CD14-positive monocyte (primary cell): ENCODE data around the gene NTRK1. TPM values are rescaled to one million over a fixed set of nuclear protein-coding genes. Genes with fewer than 3 reads are reported as not detected.
A peak's percentile ranks its signal among the peaks of the same experiment; 100 is the strongest.

Source experiments
- DNase-seq, 3 donors: peaks; one replicate each; pipeline ENCODE4 v3.0.0-alpha.2; 2011 to 2022
- H2AFZ ChIP-seq: 2 replicates; pipeline ENCODE4 v1.6.0; 2012; ENCODE audit warnings: mild to moderate bottlenecking, low read depth, low read length, inconsistent platforms; ENCODE audit not compliant: insufficient read depth, poor library complexity, severe bottlenecking
- H3K27ac ChIP-seq, 2 donors: 1 replicate in 1 of 2; 2 replicates in 1 of 2; pipeline ENCODE4 v1.5.1; 2012 to 2013; ENCODE audit warnings: low read length in 2 of 2, control low read depth in 1 of 2, inconsistent platforms in 1 of 2, low read depth in 1 of 2, mild to moderate bottlenecking in 1 of 2
- H3K27me3 ChIP-seq, 2 donors: one replicate each; pipeline versions ENCODE4 v1.6.0 to v1.6.1; 2011 to 2013; ENCODE audit warnings: low read length in 2 of 2; ENCODE audit not compliant: control insufficient read depth in 2 of 2, insufficient read depth in 2 of 2
- H3K36me3 ChIP-seq, 2 donors: replicated peaks in 1 of 2; 1 replicate in 1 of 2; 2 replicates in 1 of 2; pipeline versions ENCODE4 v1.5.1 to v1.6.1; 2012 to 2013; ENCODE audit warnings: low read length in 2 of 2, control low read depth in 1 of 2, inconsistent platforms in 1 of 2, mild to moderate bottlenecking in 1 of 2; ENCODE audit not compliant: insufficient read depth in 2 of 2, control insufficient read depth in 1 of 2
- H3K4me1 ChIP-seq, 2 donors: 1 replicate in 1 of 2; 2 replicates in 1 of 2; pipeline versions ENCODE4 v1.5.1 to v1.6.1; 2012 to 2013; ENCODE audit warnings: low read length in 2 of 2, control low read depth in 1 of 2, inconsistent platforms in 1 of 2, mild to moderate bottlenecking in 1 of 2, moderate library complexity in 1 of 2; ENCODE audit not compliant: insufficient read depth in 2 of 2, control insufficient read depth in 1 of 2
- H3K4me2 ChIP-seq: replicated peaks from 2 replicates; pipeline ENCODE3; 2012; ENCODE audit warnings: low read length, moderate library complexity, mild to moderate bottlenecking; ENCODE audit not compliant: poor library complexity, severe bottlenecking; ENCODE audit errors: extremely low read depth
- H3K4me3 ChIP-seq, 3 experiments: fragments of 200-600 bp in 1 of 3; sonication (generic) in 1 of 3; replicated peaks in 1 of 3; 1 replicate in 2 of 3; 2 replicates in 1 of 3; pipeline ENCODE4 v1.5.1; 2011 to 2013; ENCODE audit warnings: low read length in 3 of 3, mild to moderate bottlenecking in 3 of 3, control low read depth in 2 of 3, low read depth in 2 of 3, inconsistent platforms in 1 of 3, moderate library complexity in 1 of 3
- H3K79me2 ChIP-seq: 2 replicates; pipeline ENCODE4 v1.6.0; 2012; ENCODE audit warnings: mild to moderate bottlenecking, control low read depth, inconsistent platforms, low read length, moderate library complexity; ENCODE audit not compliant: insufficient read depth
- H3K9ac ChIP-seq: 2 replicates; pipeline ENCODE4 v1.6.0; 2017; ENCODE audit warnings: low read length, mild to moderate bottlenecking; ENCODE audit not compliant: insufficient read depth, poor library complexity, severe bottlenecking
- H3K9me3 ChIP-seq, 2 donors: replicated peaks in 1 of 2; 1 replicate in 1 of 2; 2 replicates in 1 of 2; pipeline versions ENCODE4 v1.5.1 to v1.6.1; 2012 to 2013; ENCODE audit warnings: low read length in 2 of 2, control low read depth in 1 of 2; ENCODE audit not compliant: control insufficient read depth in 1 of 2, insufficient read depth in 1 of 2
- H4K20me1 ChIP-seq: 2 replicates; pipeline ENCODE4 v1.6.0; 2012; ENCODE audit warnings: mild to moderate bottlenecking, low read length, control low read depth, moderate library complexity; ENCODE audit not compliant: insufficient read depth
- H3K27ac Mint-ChIP-seq, 7 donors: one replicate each; pipeline ENCODE4 v1.8.0; 2020; ENCODE audit warnings: mild to moderate bottlenecking in 7 of 7, mixed read lengths in 7 of 7, moderate library complexity in 6 of 7, inconsistent platforms in 2 of 7
- H3K27me3 Mint-ChIP-seq, 3 donors: one replicate each; pipeline ENCODE4 v1.8.0; 2021 to 2022; ENCODE audit warnings: low read depth in 3 of 3, mild to moderate bottlenecking in 3 of 3, mixed read lengths in 3 of 3, moderate library complexity in 3 of 3, inconsistent platforms in 1 of 3
- H3K36me3 Mint-ChIP-seq, 2 donors: one replicate each; pipeline ENCODE4 v1.8.0; 2020; ENCODE audit warnings: mixed read lengths in 2 of 2, inconsistent platforms in 1 of 2, mild to moderate bottlenecking in 1 of 2
- H3K4me1 Mint-ChIP-seq: one replicate; pipeline ENCODE4 v1.8.0; 2020; ENCODE audit warnings: mild to moderate bottlenecking, mixed read lengths
- H3K4me3 Mint-ChIP-seq, 2 donors: one replicate each; pipeline ENCODE4 v1.8.0; 2020; ENCODE audit warnings: mild to moderate bottlenecking in 2 of 2, mixed read lengths in 2 of 2, moderate library complexity in 1 of 2
- H3K9me3 Mint-ChIP-seq, 7 donors: one replicate each; pipeline ENCODE4 v1.8.0; 2020 to 2022; ENCODE audit warnings: mixed read lengths in 7 of 7, mild to moderate bottlenecking in 6 of 7, moderate library complexity in 6 of 7, inconsistent platforms in 2 of 7
- WGBS: methylation state at CpG from one replicate; pipeline ENCODE4 v1.1.5; 2013; ENCODE audit warnings: missing lambda C conversion rate; ENCODE audit not compliant: insufficient coverage; 5-methylcytosine and 5-hydroxymethylcytosine counted together
- intact Hi-C, 2 donors: fragments of 100-400 bp; cut with micrococcal nuclease; formaldehyde crosslinking; loops; one replicate each; pipeline versions ENCODE4 v1.15.0 to v1.15.1; 2023
- polyA plus RNA-seq, 3 donors: library from polyadenylated mRNA; depleted of rRNA in 1 of 3; unstranded in 2 of 3; stranded (reverse) in 1 of 3; fragments of 300-500 nt in 2 of 3; fragments of >200 nt in 1 of 3; fragmentation: Illumina TruSeq in 2 of 3; gene quantifications; 1 replicate in 2 of 3; 2 replicates in 1 of 3; pipeline ENCODE4 v1.2.3, GENCODE V29; 2012 to 2021
- TF ChIP-seq, protein P1 (sequence below): fragments of 200-600 bp; IDR thresholded peaks from one replicate; pipeline ENCODE4 v1.8.0; 2022; ENCODE audit warnings: antibody characterized with exemption, mild to moderate bottlenecking

NTRK1 gene
- polyA plus RNA-seq, 3 donors = 0.03 TPM; not detected in 2

DNA sequence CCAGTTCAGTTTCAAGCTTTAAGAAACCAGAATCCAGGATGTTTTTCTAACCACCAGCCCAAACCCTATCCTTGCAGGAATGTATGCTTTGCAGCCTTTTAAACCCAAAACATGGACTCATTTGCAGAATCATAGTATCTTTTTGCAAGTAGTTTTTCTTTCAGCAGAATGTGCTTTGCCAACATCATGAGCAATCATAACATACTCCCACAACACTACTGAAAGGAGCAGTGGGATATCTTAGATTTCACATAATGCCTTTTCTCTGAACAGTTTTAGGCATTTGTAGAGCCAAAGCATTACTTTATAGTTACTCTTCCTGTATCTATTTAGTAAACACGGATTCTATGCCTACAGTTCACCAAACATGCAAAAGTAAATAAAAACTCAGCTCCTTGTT is 34.0 kb upstream of the NTRK1 start:
- H3K9ac ChIP-seq = no peak overlapping the region
- H3K27me3 ChIP-seq = peaks cover 0 to 3% of the 10 kb centered on the region in 2 donors
- no peaks in the 10 kb centered on the region for H4K20me1 ChIP-seq
- Mint-ChIP-seq H3K4me3 (no peak overlapping the region), H3K27ac (peak overlapping the region in 1 of 7 donors; percentile 22), H3K27me3 (peaks cover 12 to 20% (median 12%) of the 10 kb centered on the region in 3 donors), H3K4me1 (no peaks in the 10 kb centered on the region), H3K9me3 (peaks cover 0 to 3% (median 0%) of the 10 kb centered on the region in 7 donors), H3K36me3 (no peaks in the 10 kb centered on the region)
- TF ChIP-seq, protein P1, sequence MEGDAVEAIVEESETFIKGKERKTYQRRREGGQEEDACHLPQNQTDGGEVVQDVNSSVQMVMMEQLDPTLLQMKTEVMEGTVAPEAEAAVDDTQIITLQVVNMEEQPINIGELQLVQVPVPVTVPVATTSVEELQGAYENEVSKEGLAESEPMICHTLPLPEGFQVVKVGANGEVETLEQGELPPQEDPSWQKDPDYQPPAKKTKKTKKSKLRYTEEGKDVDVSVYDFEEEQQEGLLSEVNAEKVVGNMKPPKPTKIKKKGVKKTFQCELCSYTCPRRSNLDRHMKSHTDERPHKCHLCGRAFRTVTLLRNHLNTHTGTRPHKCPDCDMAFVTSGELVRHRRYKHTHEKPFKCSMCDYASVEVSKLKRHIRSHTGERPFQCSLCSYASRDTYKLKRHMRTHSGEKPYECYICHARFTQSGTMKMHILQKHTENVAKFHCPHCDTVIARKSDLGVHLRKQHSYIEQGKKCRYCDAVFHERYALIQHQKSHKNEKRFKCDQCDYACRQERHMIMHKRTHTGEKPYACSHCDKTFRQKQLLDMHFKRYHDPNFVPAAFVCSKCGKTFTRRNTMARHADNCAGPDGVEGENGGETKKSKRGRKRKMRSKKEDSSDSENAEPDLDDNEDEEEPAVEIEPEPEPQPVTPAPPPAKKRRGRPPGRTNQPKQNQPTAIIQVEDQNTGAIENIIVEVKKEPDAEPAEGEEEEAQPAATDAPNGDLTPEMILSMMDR = no peak
- H3K79me2 ChIP-seq = no peaks in the 10 kb centered on the region
- no peaks in the 10 kb centered on the region for H3K36me3 ChIP-seq
- H3K9me3 ChIP-seq = no peaks in the 10 kb centered on the region
- no peak overlapping the region for H3K4me2 ChIP-seq
- H3K4me1 ChIP-seq = no peaks in the 10 kb centered on the region
- intact Hi-C loops = no loop called here
- no peak overlapping the region for H3K4me3 ChIP-seq
- no peak overlapping the region for H2AFZ ChIP-seq
- no peak overlapping the region for H3K27ac ChIP-seq
- WGBS = no CpG with 5 or more reads among the region's 1 CpG
- DNase-seq = no peak

DNA sequence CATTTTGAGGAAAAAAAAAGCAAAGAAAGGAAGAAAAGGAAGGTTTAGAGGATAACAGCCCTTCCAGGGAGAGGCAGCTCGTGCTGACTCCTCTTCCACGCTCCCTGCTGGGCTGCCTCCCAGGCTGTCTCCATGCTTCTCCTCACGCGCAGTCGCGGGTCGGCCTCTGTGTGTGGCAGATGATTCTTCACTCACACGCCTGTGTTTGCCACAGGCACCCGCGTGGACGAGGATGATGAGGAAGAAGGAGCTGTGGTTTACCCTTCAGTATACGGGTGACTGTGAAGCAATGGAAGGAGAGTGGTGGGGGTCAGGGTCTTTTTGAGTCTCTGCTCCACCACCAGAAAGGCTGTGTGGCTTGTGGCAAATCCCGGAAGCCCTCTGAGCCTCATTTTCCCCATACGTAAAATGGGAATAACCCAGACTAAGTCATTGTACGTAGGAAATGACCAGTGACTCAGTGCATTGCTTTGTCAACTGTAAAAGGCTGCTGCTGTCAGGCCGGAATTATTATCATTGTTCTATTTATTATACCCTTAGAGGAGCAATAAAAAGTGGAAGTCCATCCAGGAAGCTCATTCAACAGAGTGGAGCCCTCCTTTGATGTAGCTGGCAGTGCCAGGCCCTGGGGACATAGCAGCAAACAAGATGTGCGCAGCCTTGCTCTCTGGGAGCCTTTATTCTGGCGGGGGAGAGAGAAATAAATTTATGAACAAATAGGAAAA is 32.1 kb upstream of the NTRK1 start:
- H3K4me1 Mint-ChIP-seq = no peaks in the 10 kb centered on the region
- no peaks in the 10 kb centered on the region for H3K36me3 Mint-ChIP-seq

More for the DNA sequence above, 32.1 kb upstream of the NTRK1 start:
- Mint-ChIP-seq H3K27ac (no peak overlapping the region), H3K4me3 (no peak overlapping the region), H3K27me3 (peaks cover 8 to 25% (median 10%) of the 10 kb centered on the region in 3 donors), H3K9me3 (no peaks in the 10 kb centered on the region)
- Histone ChIP-seq H3K36me3 (no peaks in the 10 kb centered on the region), H3K4me1 (no peaks in the 10 kb centered on the region), H3K4me3 (no peak overlapping the region), H3K27me3 (peaks cover 2 to 8% of the 10 kb centered on the region in 2 donors), H3K79me2 (no peaks in the 10 kb centered on the region), H2AFZ (no peak overlapping the region), H3K27ac (no peak overlapping the region), H3K4me2 (no peak overlapping the region), H4K20me1 (no peaks in the 10 kb centered on the region), H3K9me3 (no peaks in the 10 kb centered on the region), H3K9ac (no peak overlapping the region)
- TF ChIP-seq, protein P1 = no peak
- intact Hi-C loops = no loop called here
- no peak for DNase-seq
- WGBS = 81% methylated on average over 7 of the region's 18 CpGs
